Suprapubic skin (tissue), 4 donors: ENCODE data around the gene ANKRD44. TPM values are rescaled to one million over a fixed set of nuclear protein-coding genes. Genes with fewer than 3 reads are reported as not detected.

Experiments used
- DNase-seq, 2 donors: peaks; one replicate each; pipeline ENCODE4 v3.0.0-alpha.2; 2019; ENCODE audit warnings: low spot score in 2 of 2
- H3K27ac ChIP-seq: fragments of 200-600 bp; sonication (generic); one replicate; pipeline ENCODE4 v1.5.1; 2019
- H3K27me3 ChIP-seq: fragments of 200-600 bp; sonication (generic); one replicate; pipeline ENCODE4 v1.5.1; 2019
- H3K36me3 ChIP-seq: fragments of 200-600 bp; sonication (generic); one replicate; pipeline ENCODE4 v1.5.1; 2019
- H3K4me1 ChIP-seq: fragments of 200-600 bp; sonication (generic); one replicate; pipeline ENCODE4 v1.5.1; 2019
- H3K4me3 ChIP-seq: fragments of 200-600 bp; sonication (generic); one replicate; pipeline ENCODE4 v1.5.1; 2019; ENCODE audit warnings: mild to moderate bottlenecking
- H3K9me3 ChIP-seq: fragments of 200-600 bp; sonication (generic); one replicate; pipeline ENCODE4 v1.5.1; 2019
- EP300 ChIP-seq: sonication (generic); formaldehyde crosslinking; IDR thresholded peaks from one replicate; pipeline ENCODE4 v1.6.1; 2017; ENCODE audit warnings: antibody characterized with exemption
- POLR2A ChIP-seq, 2 donors: fragments of 450-650 bp; IDR thresholded peaks; one replicate each; pipeline ENCODE4 v1.6.1; 2017; ENCODE audit warnings: antibody characterized with exemption in 2 of 2, mild to moderate bottlenecking in 2 of 2, moderate library complexity in 2 of 2
- POLR2AphosphoS5 ChIP-seq, 3 donors: sonication (generic); formaldehyde crosslinking; IDR thresholded peaks; one replicate each; pipeline ENCODE4 v1.6.1; 2017; ENCODE audit warnings: antibody characterized with exemption in 3 of 3
- WGBS: methylation state at CpG from one replicate; pipeline ENCODE4 v1.1.5; 2018; 5-methylcytosine and 5-hydroxymethylcytosine counted together
- total RNA-seq, 4 donors: library from RNA; depleted of rRNA; stranded (reverse); fragments of >200 nt; gene quantifications; one replicate each; pipeline ENCODE4 v1.1.0, GENCODE V29; 2016
- TF ChIP-seq, protein P1 (sequence below), 2 donors: fragments of 200-600 bp in 1 of 2; fragments of 450-650 bp in 1 of 2; sonication (generic) in 1 of 2; IDR thresholded peaks; one replicate each; pipeline ENCODE4 v1.5.1; 2016 to 2019; ENCODE audit warnings: antibody characterized with exemption in 2 of 2, mild to moderate bottlenecking in 1 of 2, moderate library complexity in 1 of 2

ANKRD44 gene
- total RNA-seq, 4 donors from 2014 or later: 6.3 to 34.4 (median 17.8) TPM

DNA sequence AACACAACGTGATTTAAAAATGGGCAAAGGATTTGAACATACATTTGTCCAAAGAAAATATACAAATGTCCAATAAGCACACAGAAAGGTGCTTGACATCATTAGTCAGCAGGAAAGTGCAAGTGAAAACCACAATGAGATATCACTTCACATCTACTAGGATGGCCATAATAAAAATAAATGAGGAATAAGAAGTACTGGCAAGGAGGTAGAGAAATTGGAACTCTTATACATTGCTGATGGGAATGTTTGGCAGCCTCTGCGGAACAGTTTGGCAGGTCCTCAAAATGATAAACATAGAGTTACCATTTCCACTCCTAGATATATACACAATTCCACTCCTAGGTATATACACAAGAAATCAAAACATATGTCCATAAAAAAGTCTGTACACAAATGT is 333.1 kb downstream of the ANKRD44 start:
- Histone ChIP-seq H3K4me3 (no peak overlapping the region), H3K27me3 (no peaks in the 10 kb centered on the region), H3K9me3 (no peaks in the 10 kb centered on the region), H3K4me1 (no peaks in the 10 kb centered on the region), H3K36me3 (no peaks in the 10 kb centered on the region), H3K27ac (no peak overlapping the region)
- 59% methylated on average over 2 of the region's 2 CpGs for WGBS
- DNase-seq: no peak
- TF ChIP-seq EP300 (no peak), POLR2AphosphoS5 (IDR thresholded peaks at IDR 0.05) (no peak), POLR2A (IDR thresholded peaks at IDR 0.05) (no peak)
- TF ChIP-seq, protein P1, sequence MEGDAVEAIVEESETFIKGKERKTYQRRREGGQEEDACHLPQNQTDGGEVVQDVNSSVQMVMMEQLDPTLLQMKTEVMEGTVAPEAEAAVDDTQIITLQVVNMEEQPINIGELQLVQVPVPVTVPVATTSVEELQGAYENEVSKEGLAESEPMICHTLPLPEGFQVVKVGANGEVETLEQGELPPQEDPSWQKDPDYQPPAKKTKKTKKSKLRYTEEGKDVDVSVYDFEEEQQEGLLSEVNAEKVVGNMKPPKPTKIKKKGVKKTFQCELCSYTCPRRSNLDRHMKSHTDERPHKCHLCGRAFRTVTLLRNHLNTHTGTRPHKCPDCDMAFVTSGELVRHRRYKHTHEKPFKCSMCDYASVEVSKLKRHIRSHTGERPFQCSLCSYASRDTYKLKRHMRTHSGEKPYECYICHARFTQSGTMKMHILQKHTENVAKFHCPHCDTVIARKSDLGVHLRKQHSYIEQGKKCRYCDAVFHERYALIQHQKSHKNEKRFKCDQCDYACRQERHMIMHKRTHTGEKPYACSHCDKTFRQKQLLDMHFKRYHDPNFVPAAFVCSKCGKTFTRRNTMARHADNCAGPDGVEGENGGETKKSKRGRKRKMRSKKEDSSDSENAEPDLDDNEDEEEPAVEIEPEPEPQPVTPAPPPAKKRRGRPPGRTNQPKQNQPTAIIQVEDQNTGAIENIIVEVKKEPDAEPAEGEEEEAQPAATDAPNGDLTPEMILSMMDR (IDR thresholded peaks at IDR 0.05): no peak

DNA sequence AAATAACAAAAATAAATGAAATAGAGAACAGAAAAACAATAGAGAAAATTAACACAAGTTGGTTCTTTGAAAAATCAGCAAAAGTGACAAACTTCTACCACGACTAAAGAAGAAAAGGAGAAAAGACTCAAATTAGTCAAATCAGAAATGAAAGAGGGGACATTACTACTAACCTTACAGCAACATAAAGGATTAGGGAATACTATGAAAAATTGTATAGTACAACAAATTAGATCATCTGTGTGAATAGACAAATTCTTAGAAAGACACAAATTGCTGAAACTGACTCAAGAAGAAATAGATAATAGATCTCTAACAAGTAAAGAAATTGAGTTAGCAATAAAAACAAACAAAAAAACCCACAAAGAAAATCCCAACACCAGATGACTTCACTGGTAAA is 335.6 kb downstream of the ANKRD44 start:
- DNase-seq: no peak
- TF ChIP-seq POLR2A (IDR thresholded peaks at IDR 0.05) (no peak), POLR2AphosphoS5 (IDR thresholded peaks at IDR 0.05) (no peak), EP300 (no peak)
- TF ChIP-seq, protein P1 (IDR thresholded peaks at IDR 0.05): no peak
- H3K4me3 ChIP-seq: no peak overlapping the region
- WGBS: 87% methylated on average over 1 of the region's 1 CpG
- H3K4me1 ChIP-seq: no peaks in the 10 kb centered on the region
- H3K27ac ChIP-seq: no peak overlapping the region
- H3K9me3 ChIP-seq: no peaks in the 10 kb centered on the region
- H3K27me3 ChIP-seq: no peaks in the 10 kb centered on the region
- H3K36me3 ChIP-seq: no peaks in the 10 kb centered on the region

DNA sequence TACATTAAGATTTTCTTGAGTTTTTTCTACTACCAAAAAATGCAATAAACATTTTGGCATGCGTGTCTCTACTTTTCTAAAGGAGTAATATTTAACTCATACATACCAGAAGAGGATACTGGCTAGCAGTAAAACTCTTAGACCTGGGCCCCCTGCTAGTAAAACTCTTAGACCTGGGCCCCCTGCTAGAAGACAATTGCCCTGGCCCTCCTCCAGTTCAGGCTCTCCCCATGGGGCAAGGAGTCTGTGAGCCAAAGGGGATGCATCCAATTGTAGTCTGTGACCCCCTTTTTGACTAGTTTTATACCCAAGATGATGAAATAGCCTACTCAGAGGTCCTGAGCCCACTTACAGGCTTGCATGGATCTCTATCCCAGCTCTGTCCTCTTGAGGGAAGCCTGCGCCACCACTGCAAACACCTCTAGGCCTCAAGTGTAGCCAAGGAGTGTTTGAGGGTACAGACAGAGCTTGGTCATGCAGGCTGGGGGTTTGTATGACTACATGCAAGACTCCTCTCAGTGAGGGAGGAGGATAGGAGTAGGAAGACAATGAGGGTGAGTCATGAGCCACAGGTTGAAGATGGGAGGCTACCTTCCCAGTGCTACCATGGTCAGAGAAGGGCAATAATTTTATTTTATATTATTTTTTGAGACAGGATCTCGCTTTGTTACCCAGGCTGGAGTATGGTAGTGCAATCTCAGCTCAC is 338.9 kb downstream of the ANKRD44 start:
- WGBS: 65% methylated on average over 3 of the region's 3 CpGs
- DNase-seq: no peak
- no peak overlapping the region for H3K27ac ChIP-seq
- no peaks in the 10 kb centered on the region for H3K4me1 ChIP-seq
- TF ChIP-seq, protein P1 (IDR thresholded peaks at IDR 0.05): no peak
- no peak for TF ChIP-seq POLR2A (IDR thresholded peaks at IDR 0.05)
- no peak for TF ChIP-seq EP300
- no peak for TF ChIP-seq POLR2AphosphoS5 (IDR thresholded peaks at IDR 0.05)
- H3K36me3 ChIP-seq: no peaks in the 10 kb centered on the region
- no peaks in the 10 kb centered on the region for H3K27me3 ChIP-seq
- H3K9me3 ChIP-seq: no peaks in the 10 kb centered on the region
- H3K4me3 ChIP-seq: no peak overlapping the region

DNA sequence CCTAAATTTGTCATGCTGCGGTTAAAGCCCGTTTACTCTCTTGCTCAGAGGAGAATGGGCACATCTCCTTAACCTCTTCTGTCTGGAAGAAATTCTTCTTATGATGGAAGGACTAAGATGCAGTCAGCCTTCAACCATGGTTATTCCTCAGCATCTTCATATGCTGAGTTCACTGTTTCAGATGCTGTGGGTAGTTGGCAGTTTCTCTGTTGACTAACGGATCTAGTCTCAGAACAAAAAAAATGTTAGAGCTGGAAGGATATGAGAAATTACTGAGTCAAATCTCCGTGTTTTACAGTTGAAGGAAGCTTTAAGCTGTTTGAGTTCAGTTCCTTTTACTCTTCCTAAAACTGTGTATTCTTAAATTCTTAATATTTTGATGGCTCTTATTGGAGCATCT is 340.5 kb downstream of the ANKRD44 start:
- TF ChIP-seq EP300 (no peak), POLR2AphosphoS5 (IDR thresholded peaks at IDR 0.05) (no peak), POLR2A (IDR thresholded peaks at IDR 0.05) (no peak)
- TF ChIP-seq, protein P1 (IDR thresholded peaks at IDR 0.05): no peak
- Histone ChIP-seq H3K36me3 (no peaks in the 10 kb centered on the region), H3K27me3 (no peaks in the 10 kb centered on the region), H3K4me1 (no peaks in the 10 kb centered on the region), H3K4me3 (no peak overlapping the region), H3K9me3 (no peaks in the 10 kb centered on the region), H3K27ac (no peak overlapping the region)
- DNase-seq: no peak
- WGBS: 60% methylated on average over 4 of the region's 4 CpGs

DNA sequence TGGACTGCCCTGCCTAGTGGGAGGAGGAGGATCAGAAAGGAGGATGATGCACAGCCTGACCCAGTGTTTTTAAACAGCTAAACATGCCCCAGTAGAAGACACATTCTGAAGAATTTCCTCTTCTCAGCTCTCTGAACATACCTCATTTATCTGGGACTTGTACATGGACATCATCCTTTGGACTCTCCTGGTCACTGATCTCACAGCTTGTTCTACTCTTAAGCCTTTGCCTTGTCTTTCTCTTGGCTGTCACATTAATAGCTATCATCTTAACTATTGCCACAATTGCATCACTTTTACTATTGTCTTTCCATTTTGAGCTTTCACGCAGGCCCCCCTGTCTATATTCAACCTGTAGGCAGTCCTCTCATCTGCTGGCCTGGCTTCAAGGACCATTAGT is 342.1 kb downstream of the ANKRD44 start:
- no peak for TF ChIP-seq POLR2A (IDR thresholded peaks at IDR 0.05)
- TF ChIP-seq POLR2AphosphoS5 (IDR thresholded peaks at IDR 0.05): no peak
- TF ChIP-seq, protein P1 (IDR thresholded peaks at IDR 0.05): no peak
- DNase-seq: no peak

More for the DNA sequence above, 342.1 kb downstream of the ANKRD44 start:
- WGBS: 71% methylated on average over 1 of the region's 1 CpG
- Histone ChIP-seq H3K4me3 (no peak overlapping the region), H3K4me1 (no peaks in the 10 kb centered on the region), H3K27ac (no peak overlapping the region), H3K9me3 (no peaks in the 10 kb centered on the region), H3K27me3 (no peaks in the 10 kb centered on the region), H3K36me3 (no peaks in the 10 kb centered on the region)
